Measurements from ENCODE around the gene TP53I3. TPM values are rescaled to one million over a fixed set of nuclear protein-coding genes. Genes with fewer than 3 reads are reported as not detected.
A peak's percentile ranks its signal among the peaks of the same experiment; 100 is the strongest.

The TP53I3 gene
- total RNA-seq, 1 donor from 2014 or later, result 38.3 TPM

DNA sequence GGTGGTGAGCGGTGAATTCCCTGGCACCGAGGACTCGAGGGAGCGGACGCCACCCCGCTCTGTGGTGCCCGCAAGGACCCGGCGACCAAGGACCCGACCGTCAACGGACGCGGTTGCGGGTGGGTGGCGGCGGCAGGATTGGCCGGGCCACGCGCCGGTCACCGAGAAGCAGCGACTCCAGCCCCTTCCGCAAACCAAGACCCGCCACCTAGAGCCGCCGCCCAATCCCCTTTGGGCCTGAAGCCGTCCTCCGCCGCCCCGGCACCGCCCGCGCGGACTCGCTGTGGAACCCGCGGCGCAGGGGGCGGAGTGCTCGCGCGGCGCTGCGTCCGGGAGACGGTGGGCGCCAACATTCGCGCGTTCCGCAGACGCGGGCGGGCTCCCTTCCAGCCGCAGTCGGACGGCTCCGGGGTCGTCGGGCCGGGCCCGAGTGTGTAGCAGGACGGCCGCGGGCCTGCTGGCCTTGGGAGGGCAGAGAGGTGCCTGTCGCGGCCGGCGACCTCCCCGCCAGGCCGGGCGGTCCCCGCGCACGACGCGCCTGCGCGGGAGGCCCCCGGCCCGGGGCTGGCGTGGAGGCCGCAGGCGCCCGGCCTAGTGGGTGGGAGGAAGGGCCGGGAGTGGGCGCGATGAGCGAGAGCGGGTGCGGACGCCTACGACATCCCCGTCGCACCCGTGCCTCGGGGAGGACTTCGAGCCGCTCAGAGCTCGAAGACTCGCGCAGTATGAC, 38.7 kb upstream of the TP53I3 start, which contains the start of the genes FAM228B and PFN4:
TSS of gene FAM228B (plus strand) at position 275 of the 727 bp plus-strand sequence. CDS start 893 bp downstream, outside the sequence.
TSS of gene PFN4 (minus strand) at position 140 of the 727 bp plus-strand sequence. CDS start 799 bp downstream, outside the sequence.
- DNase-seq (ENCODE audit: low read depth, low spot score), result peak; percentile 71
- H3K9me3 Mint-ChIP-seq, result no peaks in the 10 kb centered on the region
- TF ChIP-seq, protein P1, sequence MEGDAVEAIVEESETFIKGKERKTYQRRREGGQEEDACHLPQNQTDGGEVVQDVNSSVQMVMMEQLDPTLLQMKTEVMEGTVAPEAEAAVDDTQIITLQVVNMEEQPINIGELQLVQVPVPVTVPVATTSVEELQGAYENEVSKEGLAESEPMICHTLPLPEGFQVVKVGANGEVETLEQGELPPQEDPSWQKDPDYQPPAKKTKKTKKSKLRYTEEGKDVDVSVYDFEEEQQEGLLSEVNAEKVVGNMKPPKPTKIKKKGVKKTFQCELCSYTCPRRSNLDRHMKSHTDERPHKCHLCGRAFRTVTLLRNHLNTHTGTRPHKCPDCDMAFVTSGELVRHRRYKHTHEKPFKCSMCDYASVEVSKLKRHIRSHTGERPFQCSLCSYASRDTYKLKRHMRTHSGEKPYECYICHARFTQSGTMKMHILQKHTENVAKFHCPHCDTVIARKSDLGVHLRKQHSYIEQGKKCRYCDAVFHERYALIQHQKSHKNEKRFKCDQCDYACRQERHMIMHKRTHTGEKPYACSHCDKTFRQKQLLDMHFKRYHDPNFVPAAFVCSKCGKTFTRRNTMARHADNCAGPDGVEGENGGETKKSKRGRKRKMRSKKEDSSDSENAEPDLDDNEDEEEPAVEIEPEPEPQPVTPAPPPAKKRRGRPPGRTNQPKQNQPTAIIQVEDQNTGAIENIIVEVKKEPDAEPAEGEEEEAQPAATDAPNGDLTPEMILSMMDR (conservative IDR thresholded peaks at IDR 0.05), result no peak
- no peaks in the 10 kb centered on the region for H3K27me3 Mint-ChIP-seq (ENCODE audit: low read depth)
- peak within 1 kb of the TSS; percentile 93 for H3K27ac Mint-ChIP-seq (ENCODE audit: unreplicated experiment)
- peaks cover 3% of the 10 kb centered on the region for H3K36me3 Mint-ChIP-seq (ENCODE audit: low read depth)
- H3K4me3 Mint-ChIP-seq, result peak within 1 kb of the TSS; percentile 91
- H3K4me1 Mint-ChIP-seq, result peaks cover 30% of the 10 kb centered on the region

DNA sequence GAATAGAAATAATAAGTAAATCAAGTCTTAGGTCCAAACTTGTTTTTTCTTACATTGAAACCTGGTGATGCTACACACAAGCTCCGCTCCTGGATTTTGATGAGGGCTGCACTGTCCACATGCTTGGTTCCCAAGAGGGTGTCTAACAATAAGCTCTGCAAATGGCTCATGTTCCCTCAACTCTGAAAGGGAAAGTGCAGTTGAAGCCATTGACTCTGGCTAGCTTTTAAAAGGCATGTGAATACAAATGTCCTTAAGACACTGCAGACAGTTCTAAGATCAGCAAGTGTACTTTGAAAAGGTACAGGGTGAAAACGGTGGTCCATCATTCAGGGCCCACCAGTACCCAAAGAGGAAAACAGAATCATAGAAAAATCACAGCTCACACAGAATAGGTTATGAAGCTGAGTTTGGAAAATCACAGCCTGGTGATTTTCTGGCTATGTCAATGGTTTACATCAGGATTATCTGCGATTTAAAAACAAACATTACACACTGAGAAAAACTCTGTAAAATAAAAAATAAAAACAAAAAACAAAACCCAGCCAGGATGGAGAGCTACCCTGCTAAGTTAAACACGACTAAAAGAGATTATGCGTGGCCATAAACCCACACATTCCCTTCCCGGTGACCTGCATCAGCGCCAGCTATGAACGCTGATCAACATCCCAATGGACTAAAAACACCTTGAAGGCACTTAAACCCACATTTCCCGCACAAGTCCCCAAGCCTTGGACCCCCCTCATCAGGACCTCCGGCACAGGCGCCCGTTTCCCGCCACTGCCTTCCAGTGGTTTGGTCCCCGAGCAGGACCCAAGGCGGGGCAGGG, 37.9 kb upstream of the TP53I3 start:
- DNase-seq (ENCODE audit: low read depth, low spot score), result no peak
- Mint-ChIP-seq H3K4me3 (peak overlapping the region; percentile 91), H3K27ac (ENCODE audit: unreplicated experiment) (peak overlapping the region; percentile 93), H3K27me3 (ENCODE audit: low read depth) (no peaks in the 10 kb centered on the region), H3K36me3 (ENCODE audit: low read depth) (no peaks in the 10 kb centered on the region), H3K4me1 (peaks cover 30% of the 10 kb centered on the region), H3K9me3 (no peaks in the 10 kb centered on the region)
- TF ChIP-seq, protein P1 (conservative IDR thresholded peaks at IDR 0.05), result no peak

DNA sequence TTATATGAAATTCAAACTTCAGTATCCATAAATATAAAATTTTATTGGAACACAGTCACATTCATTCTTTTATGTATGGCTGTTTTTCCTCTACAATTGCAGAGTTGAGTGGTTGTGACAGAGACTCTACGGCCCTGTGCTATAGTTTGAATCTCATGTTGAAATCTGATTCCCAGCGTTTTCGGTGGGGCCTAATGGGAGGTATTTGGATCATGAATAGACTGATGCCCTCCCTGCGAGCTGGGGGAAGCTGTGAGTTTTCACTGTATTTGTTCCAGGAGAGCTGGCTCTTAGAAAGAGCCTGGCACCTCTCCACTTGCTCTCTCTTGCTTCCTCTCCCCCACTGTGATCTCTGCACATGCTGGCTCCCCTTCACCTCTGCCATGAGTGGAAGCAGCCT, 36.8 kb upstream of the TP53I3 start:
- H3K27ac Mint-ChIP-seq (ENCODE audit: unreplicated experiment), result no peak overlapping the region
- H3K27me3 Mint-ChIP-seq (ENCODE audit: low read depth), result no peaks in the 10 kb centered on the region
- H3K36me3 Mint-ChIP-seq (ENCODE audit: low read depth), result no peaks in the 10 kb centered on the region
- H3K9me3 Mint-ChIP-seq, result no peaks in the 10 kb centered on the region
- peaks cover 30% of the 10 kb centered on the region for H3K4me1 Mint-ChIP-seq
- H3K4me3 Mint-ChIP-seq, result peak overlapping the region; percentile 66
- TF ChIP-seq, protein P1 (conservative IDR thresholded peaks at IDR 0.05), result no peak
- no peak for DNase-seq (ENCODE audit: low read depth, low spot score)

DNA sequence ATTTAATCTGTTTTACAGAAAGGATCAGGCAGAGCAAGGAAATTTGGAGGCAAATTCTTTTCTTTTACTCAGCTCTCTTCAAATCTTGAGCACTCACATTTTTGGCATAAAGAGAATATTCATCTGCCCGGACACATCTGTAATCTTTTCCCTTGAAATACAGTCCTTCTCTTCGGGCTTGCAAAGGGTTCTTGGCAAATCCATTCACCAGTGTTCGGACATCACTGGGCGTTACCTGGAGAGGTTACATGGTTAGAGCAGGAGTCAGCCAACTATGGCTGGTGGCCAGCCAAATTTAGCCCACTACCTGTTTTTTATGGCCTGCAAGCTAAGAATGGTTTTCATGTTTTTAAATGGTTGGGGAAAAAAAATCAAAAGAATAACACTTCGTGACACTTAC, 36.4 kb upstream of the TP53I3 start:
- H3K27me3 Mint-ChIP-seq (ENCODE audit: low read depth), result no peaks in the 10 kb centered on the region
- no peak for DNase-seq (ENCODE audit: low read depth, low spot score)
- no peaks in the 10 kb centered on the region for H3K36me3 Mint-ChIP-seq (ENCODE audit: low read depth)
- peak overlapping the region; percentile 71 for H3K4me3 Mint-ChIP-seq
- H3K27ac Mint-ChIP-seq (ENCODE audit: unreplicated experiment), result no peak overlapping the region
- peaks cover 30% of the 10 kb centered on the region for H3K4me1 Mint-ChIP-seq
- no peaks in the 10 kb centered on the region for H3K9me3 Mint-ChIP-seq
- TF ChIP-seq, protein P1 (conservative IDR thresholded peaks at IDR 0.05), result no peak

DNA sequence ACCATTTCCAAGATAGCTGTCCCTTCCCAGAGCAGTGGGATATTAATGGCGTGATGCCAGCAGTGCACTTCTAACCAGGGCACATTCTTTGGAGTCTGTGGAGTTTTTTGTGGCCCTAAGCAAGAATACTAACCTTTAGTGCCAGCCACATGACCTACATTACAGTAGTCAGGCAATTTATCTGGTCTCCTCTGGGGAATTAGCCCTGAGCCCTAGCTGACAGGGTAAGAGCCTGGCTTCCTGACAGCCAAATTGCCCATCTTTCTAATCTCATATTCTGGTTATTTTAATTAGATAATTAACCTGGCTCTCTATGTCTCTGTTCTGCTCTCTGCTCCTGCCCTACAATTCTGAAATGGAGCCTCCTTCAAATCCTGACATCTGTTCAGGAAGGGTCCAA, 33.3 kb upstream of the TP53I3 start:
- no peak for DNase-seq (ENCODE audit: low read depth, low spot score)
- Mint-ChIP-seq H3K27me3 (ENCODE audit: low read depth) (no peaks in the 10 kb centered on the region), H3K36me3 (ENCODE audit: low read depth) (peaks cover 3% of the 10 kb centered on the region), H3K4me3 (no peak overlapping the region), H3K4me1 (peaks cover 17% of the 10 kb centered on the region), H3K9me3 (no peaks in the 10 kb centered on the region), H3K27ac (ENCODE audit: unreplicated experiment) (no peak overlapping the region)
- TF ChIP-seq, protein P1 (conservative IDR thresholded peaks at IDR 0.05), result no peak

Measured in neural crest cell (in vitro differentiated cells).